ENCODE results near the gene SH3PXD2B.
"Not testable (repeated sequence)": the region's sequence is repeated elsewhere in the genome, so short reads cannot be mapped to it uniquely, and the experiment has no call there.

SH3PXD2B gene

GRCh38 chr5:172334196-172334595 lies 120.1 kb downstream of the SH3PXD2B start:
- no peak for DNase-seq (ENCODE audit: low read depth)
- no peak overlapping the region for H3K4me3 ChIP-seq (ENCODE audit: low read depth, low read length)
- peak; percentile 28 for TF ChIP-seq CTCF (IDR thresholded peaks at IDR 0.05; ENCODE audit: low read depth, low read length, missing control alignments)

- not testable (repeated sequence) for DNase-seq (ENCODE audit: low read depth); H3K4me3 ChIP-seq (ENCODE audit: low read depth, low read length)
Observed at GRCh38 chr5:172326901-172327300, 127.4 kb downstream of the SH3PXD2B start.

GRCh38 chr5:172325452-172325851 lies 128.9 kb downstream of the SH3PXD2B start:
- TF ChIP-seq CTCF (IDR thresholded peaks at IDR 0.05; ENCODE audit: low read depth, low read length, missing control alignments), result no peak
- DNase-seq (ENCODE audit: low read depth), result no peak
- no peak overlapping the region for H3K4me3 ChIP-seq (ENCODE audit: low read depth, low read length)

GRCh38 chr5:172322028-172322965 lies 132.0 kb downstream of the SH3PXD2B start:
- no peak overlapping the region for H3K4me3 ChIP-seq (ENCODE audit: low read depth, low read length)
- peak; percentile 55 for DNase-seq (ENCODE audit: low read depth)
- no peak for TF ChIP-seq CTCF (IDR thresholded peaks at IDR 0.05; ENCODE audit: low read depth, low read length, missing control alignments)

GRCh38 chr5:172321593-172321992 lies 132.7 kb downstream of the SH3PXD2B start:
- no peak overlapping the region for H3K4me3 ChIP-seq (ENCODE audit: low read depth, low read length)
- DNase-seq (ENCODE audit: low read depth), result no peak
- TF ChIP-seq CTCF (IDR thresholded peaks at IDR 0.05; ENCODE audit: low read depth, low read length, missing control alignments), result no peak

GRCh38 chr5:172319708-172320441 lies 134.4 kb downstream of the SH3PXD2B start:
- peak overlapping the region; percentile 34 for H3K4me3 ChIP-seq (ENCODE audit: low read depth, low read length)
- DNase-seq (ENCODE audit: low read depth), result no peak
- TF ChIP-seq CTCF (IDR thresholded peaks at IDR 0.05; ENCODE audit: low read depth, low read length, missing control alignments), result no peak

Data from GM12864 (cell line).